GM19395 (cell line): ENCODE data around the gene ANGPT4.

Experiments used
- ATAC-seq: cut with Tn5 transposase; IDR thresholded peaks from one replicate; pipeline ENCODE4 v1.9.1; 2021; ENCODE audit warnings: mild to moderate bottlenecking, moderate library complexity; ENCODE audit not compliant: unreplicated experiment

The ANGPT4 gene

GRCh38 chr20:940926-941325, 24.8 kb upstream of the ANGPT4 start:
- no peak for ATAC-seq

- no peak for ATAC-seq
Observed at GRCh38 chr20:939606-940005, 23.5 kb upstream of the ANGPT4 start.

- no peak for ATAC-seq
Observed at GRCh38 chr20:934186-934840, 18.2 kb upstream of the ANGPT4 start.

- no peak for ATAC-seq
Observed at GRCh38 chr20:933029-933428, 16.9 kb upstream of the ANGPT4 start.

GRCh38 chr20:931401-931800, 15.3 kb upstream of the ANGPT4 start:
- no peak for ATAC-seq

GRCh38 chr20:926670-927069, 10.5 kb upstream of the ANGPT4 start:
- no peak for ATAC-seq

GRCh38 chr20:925516-925915, 9.4 kb upstream of the ANGPT4 start:
- ATAC-seq, result no peak

- ATAC-seq, result no peak
Observed at GRCh38 chr20:924639-925038, 8.5 kb upstream of the ANGPT4 start.

- no peak for ATAC-seq
Observed at GRCh38 chr20:922781-923180, 6.6 kb upstream of the ANGPT4 start.

- no peak for ATAC-seq
Observed at GRCh38 chr20:921068-921467, 4.9 kb upstream of the ANGPT4 start.

GRCh38 chr20:920311-920710, 4.2 kb upstream of the ANGPT4 start:
- ATAC-seq, result no peak

GRCh38 chr20:919491-919916, 3.4 kb upstream of the ANGPT4 start:
- no peak for ATAC-seq

- ATAC-seq, result no peak
Observed at GRCh38 chr20:917416-917815, 1.3 kb upstream of the ANGPT4 start.

GRCh38 chr20:916825-917224, 691 bp upstream of the ANGPT4 start:
- ATAC-seq, result no peak

- no peak for ATAC-seq
Observed at GRCh38 chr20:914727-915498, 1.2 kb downstream of the ANGPT4 start.

- ATAC-seq, result no peak
Observed at GRCh38 chr20:913306-913849, 2.8 kb downstream of the ANGPT4 start.

- ATAC-seq, result no peak
Observed at GRCh38 chr20:911882-912600, 4.1 kb downstream of the ANGPT4 start.

GRCh38 chr20:910870-911770, 5.0 kb downstream of the ANGPT4 start:
- ATAC-seq, result no peak

- no peak for ATAC-seq
Observed at GRCh38 chr20:910132-910869, 5.8 kb downstream of the ANGPT4 start.

GRCh38 chr20:909641-910040, 6.5 kb downstream of the ANGPT4 start:
- ATAC-seq, result no peak
